ENCODE measurements around the gene ANO3. TPM values are rescaled to one million over a fixed set of nuclear protein-coding genes. Genes with fewer than 3 reads are reported as not detected.

Gene ANO3
- total and polyA plus RNA-seq, 2 of the 4 experiments (the other 2 are of a cell fraction): 0.02 to 0.18 TPM

DNA sequence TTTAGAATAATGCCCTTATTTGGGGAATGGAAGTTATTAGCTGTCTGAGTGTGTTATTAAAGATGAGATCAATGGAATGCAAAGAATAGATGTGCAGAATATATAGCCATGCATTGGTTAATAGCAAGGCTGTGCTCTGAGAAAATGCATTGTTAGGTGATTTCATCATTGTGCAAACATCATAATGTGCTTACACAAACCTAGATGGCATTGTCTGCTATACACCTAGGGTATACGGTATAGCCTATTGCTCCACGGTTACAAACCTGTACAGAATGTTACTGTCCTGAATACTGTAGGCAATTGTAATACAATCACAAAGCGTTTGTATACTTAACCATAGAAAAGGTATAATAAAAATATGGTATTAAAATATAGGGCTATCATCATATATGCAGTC lies 364.4 kb downstream of the ANO3 start:
- no peak overlapping the region for H2AK5ac ChIP-seq (ENCODE audit: low read depth, low read length)
- H3K9ac ChIP-seq (ENCODE audit: low read depth, low read length): no peak overlapping the region
- H3K56ac ChIP-seq (ENCODE audit: extremely low read depth, insufficient read depth, low read length): no peak overlapping the region
- no peak overlapping the region for H3K23ac ChIP-seq (ENCODE audit: low read depth, low read length)
- H2BK5ac ChIP-seq (ENCODE audit: low read depth, low read length, poor library complexity, severe bottlenecking): no peak overlapping the region
- no peaks in the 10 kb centered on the region for H3K36me3 ChIP-seq (ENCODE audit: control insufficient read depth, insufficient read depth, low read length)
- dilution Hi-C loops (cut with HindIII; ENCODE audit: low sequenced_read_pairs, unreplicated experiment): no loop called here
- H2BK20ac ChIP-seq (ENCODE audit: low read depth, low read length): no peak overlapping the region
- no peak overlapping the region for H4K8ac ChIP-seq (ENCODE audit: low read depth in 2 of 2, low read length in 2 of 2)
- H2AFZ ChIP-seq (replicated peaks; ENCODE audit: low read length, poor library complexity): no peak overlapping the region
- no peak overlapping the region for H2BK15ac ChIP-seq (ENCODE audit: low read depth, low read length)
- BruUV-seq (replicated peaks): no TSS peak
- H3K4me1 ChIP-seq (ENCODE audit: control insufficient read depth, insufficient read depth, low read length): no peaks in the 10 kb centered on the region
- WGBS, 2 experiments (ENCODE audit: extremely low coverage in 2 of 2, insufficient read length in 1 of 2): no CpG with 5 or more reads among the region's 3 CpGs
- ChIA-PET CTCF (no interaction called here), POLR2A (ENCODE audit: unreplicated experiment) (no interaction called here)
- no peak overlapping the region for H3K27ac ChIP-seq (ENCODE audit: insufficient read depth, low read length)
- H3K9me3 ChIP-seq (ENCODE audit: control insufficient read depth, insufficient read depth, low read length): no peaks in the 10 kb centered on the region
- no peak overlapping the region for H4K91ac ChIP-seq (ENCODE audit: insufficient read depth, low read depth, low read length)
- DNase-seq (no peak), ATAC-seq (ENCODE audit: low read depth) (no peak)
- intact Hi-C loops (cut with micrococcal nuclease): no loop called here
- no peak overlapping the region for H3K4me3 ChIP-seq (ENCODE audit: insufficient read depth, low read depth, low read length)
- no peak overlapping the region for H3K4me2 ChIP-seq (ENCODE audit: low read depth, low read length)
- H2AK9ac ChIP-seq (replicated peaks; ENCODE audit: low read depth, low read length, poor library complexity): no peak overlapping the region
- H4K5ac ChIP-seq (ENCODE audit: low read depth, low read length): no peak overlapping the region
- no peak overlapping the region for H3K14ac ChIP-seq (replicated peaks; ENCODE audit: low read depth, low read length)
- H3K9me1 ChIP-seq (ENCODE audit: insufficient read depth, low read length): no peaks in the 10 kb centered on the region
- H3K4ac ChIP-seq (ENCODE audit: low read depth, low read length): no peak overlapping the region
- no peaks in the 10 kb centered on the region for H3K27me3 ChIP-seq (ENCODE audit: control insufficient read depth, insufficient read depth, low read length)
- in situ Hi-C loops (cut with MboI; ENCODE audit: low sequenced_read_pairs): no loop called here
- no peaks in the 10 kb centered on the region for H4K20me1 ChIP-seq (ENCODE audit: insufficient read depth, low read length)
- H3K18ac ChIP-seq (ENCODE audit: low read depth, low read length): no peak overlapping the region
- H3K79me1 ChIP-seq (ENCODE audit: low read depth in 1 of 2, low read length in 2 of 2): no peaks in the 10 kb centered on the region
- no peak overlapping the region for H2BK120ac ChIP-seq (ENCODE audit: low read depth, low read length)
- TF ChIP-seq USF2 (IDR thresholded peaks at IDR 0.05; ENCODE audit: low read depth, low read length) (no peak), POLR2A (IDR thresholded peaks at IDR 0.05; ENCODE audit: low read depth, low read length) (no peak), NFE2L2 (IDR thresholded peaks at IDR 0.05; ENCODE audit: low read depth, low read length) (no peak), MXI1 (IDR thresholded peaks at IDR 0.05; ENCODE audit: borderline replicate concordance, low read depth, low read length) (no peak), MAZ (IDR thresholded peaks at IDR 0.05; ENCODE audit: borderline replicate concordance, low read depth, low read length) (no peak), RAD21 (IDR thresholded peaks at IDR 0.05; ENCODE audit: low read length) (no peak), SMC3 (IDR thresholded peaks at IDR 0.05; ENCODE audit: low read depth, low read length) (no peak), CHD1 (IDR thresholded peaks at IDR 0.05; ENCODE audit: low read depth, low read length) (no peak), CEBPB (IDR thresholded peaks at IDR 0.05; ENCODE audit: low read depth, low read length) (no peak), FOS (IDR thresholded peaks at IDR 0.05; ENCODE audit: low read depth, low read length) (no peak), MAFK (IDR thresholded peaks at IDR 0.05; ENCODE audit: low read depth, low read length) (no peak), RCOR1 (IDR thresholded peaks at IDR 0.05; ENCODE audit: insufficient replicate concordance, low read length) (no peak), BHLHE40 (IDR thresholded peaks at IDR 0.05; ENCODE audit: low read depth, low read length) (no peak), RFX5 (IDR thresholded peaks at IDR 0.05; ENCODE audit: low read depth, low read length) (no peak)
- TF ChIP-seq, protein P1, sequence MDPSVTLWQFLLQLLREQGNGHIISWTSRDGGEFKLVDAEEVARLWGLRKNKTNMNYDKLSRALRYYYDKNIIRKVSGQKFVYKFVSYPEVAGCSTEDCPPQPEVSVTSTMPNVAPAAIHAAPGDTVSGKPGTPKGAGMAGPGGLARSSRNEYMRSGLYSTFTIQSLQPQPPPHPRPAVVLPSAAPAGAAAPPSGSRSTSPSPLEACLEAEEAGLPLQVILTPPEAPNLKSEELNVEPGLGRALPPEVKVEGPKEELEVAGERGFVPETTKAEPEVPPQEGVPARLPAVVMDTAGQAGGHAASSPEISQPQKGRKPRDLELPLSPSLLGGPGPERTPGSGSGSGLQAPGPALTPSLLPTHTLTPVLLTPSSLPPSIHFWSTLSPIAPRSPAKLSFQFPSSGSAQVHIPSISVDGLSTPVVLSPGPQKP (IDR thresholded peaks at IDR 0.05; ENCODE audit: borderline replicate concordance, low read depth, low read length): no peak
- TF ChIP-seq, protein P2, sequence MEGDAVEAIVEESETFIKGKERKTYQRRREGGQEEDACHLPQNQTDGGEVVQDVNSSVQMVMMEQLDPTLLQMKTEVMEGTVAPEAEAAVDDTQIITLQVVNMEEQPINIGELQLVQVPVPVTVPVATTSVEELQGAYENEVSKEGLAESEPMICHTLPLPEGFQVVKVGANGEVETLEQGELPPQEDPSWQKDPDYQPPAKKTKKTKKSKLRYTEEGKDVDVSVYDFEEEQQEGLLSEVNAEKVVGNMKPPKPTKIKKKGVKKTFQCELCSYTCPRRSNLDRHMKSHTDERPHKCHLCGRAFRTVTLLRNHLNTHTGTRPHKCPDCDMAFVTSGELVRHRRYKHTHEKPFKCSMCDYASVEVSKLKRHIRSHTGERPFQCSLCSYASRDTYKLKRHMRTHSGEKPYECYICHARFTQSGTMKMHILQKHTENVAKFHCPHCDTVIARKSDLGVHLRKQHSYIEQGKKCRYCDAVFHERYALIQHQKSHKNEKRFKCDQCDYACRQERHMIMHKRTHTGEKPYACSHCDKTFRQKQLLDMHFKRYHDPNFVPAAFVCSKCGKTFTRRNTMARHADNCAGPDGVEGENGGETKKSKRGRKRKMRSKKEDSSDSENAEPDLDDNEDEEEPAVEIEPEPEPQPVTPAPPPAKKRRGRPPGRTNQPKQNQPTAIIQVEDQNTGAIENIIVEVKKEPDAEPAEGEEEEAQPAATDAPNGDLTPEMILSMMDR (conservative IDR thresholded peaks at IDR 0.05; ENCODE audit: low read depth, low read length): no peak
